GM23338 (cell line): Measurements from ENCODE around the gene VIPR1. TPM values are rescaled to one million over a fixed set of nuclear protein-coding genes. Genes with fewer than 3 reads are reported as not detected.

Experiments
- CREB1 ChIP-seq: fragments of 250-450 bp; sonication (Bioruptor Pico); IDR thresholded peaks from 2 replicates; pipeline ENCODE4 v1.5.0; 2020; ENCODE audit warnings: low read depth, mild to moderate bottlenecking, moderate library complexity
- CTCF ChIP-seq, 2 experiments: fragments of 200-600 bp in 1 of 2; sonication (generic) in 1 of 2; conservative IDR thresholded peaks; 2 replicates each; pipeline versions ENCODE4 v1.5.1 to v1.6.1; 2016 to 2017; ENCODE audit warnings: antibody characterized with exemption in 2 of 2, low read depth in 2 of 2, mild to moderate bottlenecking in 2 of 2, moderate library complexity in 1 of 2
- ETS1 ChIP-seq: IDR thresholded peaks from 2 replicates; pipeline ENCODE4 v1.6.1; 2016; ENCODE audit warnings: antibody characterized with exemption
- NANOG ChIP-seq: IDR thresholded peaks from 2 replicates; pipeline ENCODE4 v1.6.1; 2016; ENCODE audit warnings: antibody characterized with exemption, borderline replicate concordance
- POLR2AphosphoS5 ChIP-seq: IDR thresholded peaks from 2 replicates; pipeline ENCODE4 v1.6.1; 2016; ENCODE audit warnings: antibody characterized with exemption, low read depth
- ZNF462 ChIP-seq: fragments of 250-450 bp; sonication (Bioruptor Pico); IDR thresholded peaks from 2 replicates; pipeline ENCODE4 v1.5.0; 2020; ENCODE audit warnings: mild to moderate bottlenecking, moderate library complexity
- polyA plus RNA-seq: library from polyadenylated mRNA; unstranded; fragments of >200 nt; fragmentation: Nextera tagmentation; extraction: Ambion mirVana; gene quantifications from 2 replicates; pipeline ENCODE4 v1.2.1, GENCODE V29; 2016
- total RNA-seq: library from RNA; depleted of rRNA; stranded (reverse); fragments of >200 nt; shearing (Covaris generic); gene quantifications from 2 replicates; pipeline ENCODE4 v1.2.3, GENCODE V29; 2014

VIPR1 gene
- total and polyA plus RNA-seq, 2 experiments from 2014 or later, result 6.3 to 19.3 TPM

- TF ChIP-seq ZNF462, result no peak
- no peak for TF ChIP-seq POLR2AphosphoS5
- TF ChIP-seq CTCF (conservative IDR thresholded peaks at IDR 0.05; ENCODE audit: low read depth in 2 of 2), result no peak
- no peak for TF ChIP-seq CREB1
- no peak for TF ChIP-seq ETS1
- TF ChIP-seq NANOG, result no peak
These were observed 42.2 kb downstream of the VIPR1 start (continued) for GRCh38 chr3:42544492-42545283.
